Psoas muscle (tissue), 8 donors: Measurements from ENCODE around the gene CERS6. TPM values are rescaled to one million over a fixed set of nuclear protein-coding genes. Genes with fewer than 3 reads are reported as not detected.

Source experiments
- ATAC-seq, 4 donors: fragments of 200-7000 bp; cut with Tn5 transposase; one replicate each; pipeline ENCODE4 v1.9.1; 2020; ENCODE audit warnings: moderate library complexity in 3 of 4, mild to moderate bottlenecking in 2 of 4
- DNase-seq, 2 donors: peaks; one replicate each; pipeline ENCODE4 v3.0.0-alpha.2; 2020
- H3K27ac ChIP-seq: fragments of 200-600 bp; one replicate; pipeline ENCODE4 v1.8.0; 2022
- H3K27me3 ChIP-seq, 3 donors: fragments of 200-600 bp in 1 of 3; one replicate each; pipeline versions ENCODE4 v1.6.1 to v1.8.0; 2013 to 2022; ENCODE audit warnings: low read length in 2 of 3, mild to moderate bottlenecking in 2 of 3, moderate library complexity in 1 of 3; ENCODE audit not compliant: insufficient read depth in 3 of 3
- H3K36me3 ChIP-seq, 2 donors: fragments of 200-600 bp in 1 of 2; one replicate each; pipeline versions ENCODE4 v1.6.1 to v1.8.0; 2013 to 2022; ENCODE audit warnings: low read depth in 1 of 2, mild to moderate bottlenecking in 1 of 2, moderate library complexity in 1 of 2; ENCODE audit not compliant: insufficient read depth in 1 of 2
- H3K4me1 ChIP-seq: fragments of 200-600 bp; one replicate; pipeline ENCODE4 v1.8.0; 2022
- H3K4me3 ChIP-seq: fragments of 200-600 bp; one replicate; pipeline ENCODE4 v1.8.0; 2022; ENCODE audit warnings: mild to moderate bottlenecking
- H3K9me3 ChIP-seq: fragments of 200-600 bp; one replicate; pipeline ENCODE4 v1.8.0; 2022
- WGBS, 3 donors: extraction: QIAGEN DNeasy Blood & Tissue Kit; methylation state at CpG; one replicate each; pipeline versions ENCODE4 v1.1.6 to v1.1.7; 2013; 5-methylcytosine and 5-hydroxymethylcytosine counted together
- intact Hi-C, 2 donors: fragments of 100-400 bp; cut with DNase I; formaldehyde crosslinking; loops; one replicate each; pipeline versions ENCODE4 v1.11.0 to v1.14.2; 2022
- polyA plus RNA-seq, 3 donors: library from polyadenylated mRNA; stranded (reverse); fragments of 200-250 nt; gene quantifications; one replicate each; pipeline ENCODE4 v1.2.3, GENCODE V29; 2013
- total RNA-seq, 4 donors: library from RNA; stranded (reverse); fragmentation: NEBNext Ultra II Directional in 2 of 4; extraction: Animal tissue kit (Norgen Biotek cat#: 25700) in 2 of 4; gene quantifications; one replicate each; pipeline versions ENCODE4 v1.2.1 to v1.2.4, GENCODE V29; 2021 to 2023
- TF ChIP-seq, protein P1 (sequence below): fragments of 200-600 bp; IDR thresholded peaks from one replicate; pipeline ENCODE4 v1.8.0; 2022; ENCODE audit warnings: antibody characterized with exemption
- donor health status: healthy with polysubstance abuse.
- donor health status: DM: no; HTN: no; CAD: no; lungs with moderate emphysema.
- donor health status: Bipolar disorder and iron deficiency.
- donor health status: healthy.
- donor health status: DM: yes; HTN: yes; CAD: no.
- donor health status: DM: no; HTN: no; CAD: no.
- donor health status: DM: no; HTN: no; CAD: no.
- donor health status: DM: yes; HTN: yes; CAD: no.

CERS6 gene
- total and polyA plus RNA-seq, 7 donors: 4.8 to 18.1 (median 11.2) TPM

DNA sequence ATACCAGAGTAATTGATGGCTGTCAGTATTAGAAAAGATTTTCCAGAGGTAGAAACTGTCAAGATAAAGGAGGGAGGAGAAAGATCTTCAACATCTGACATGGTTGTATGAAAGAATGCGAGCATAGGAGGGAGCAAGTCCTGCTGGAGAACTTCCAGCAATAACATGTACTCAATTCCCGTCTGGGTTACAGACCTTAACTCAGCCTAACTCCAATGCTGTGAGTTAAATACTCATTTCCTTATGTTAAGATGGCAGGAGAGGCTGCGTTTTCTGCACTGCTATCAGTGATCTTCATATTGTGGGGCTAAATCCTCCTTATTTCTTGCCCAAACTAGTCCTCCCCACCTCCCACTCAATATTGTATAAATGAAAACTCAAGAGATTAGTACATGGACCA is 6.7 kb upstream of the CERS6 start:
- no peak overlapping the region for H3K27ac ChIP-seq

DNA sequence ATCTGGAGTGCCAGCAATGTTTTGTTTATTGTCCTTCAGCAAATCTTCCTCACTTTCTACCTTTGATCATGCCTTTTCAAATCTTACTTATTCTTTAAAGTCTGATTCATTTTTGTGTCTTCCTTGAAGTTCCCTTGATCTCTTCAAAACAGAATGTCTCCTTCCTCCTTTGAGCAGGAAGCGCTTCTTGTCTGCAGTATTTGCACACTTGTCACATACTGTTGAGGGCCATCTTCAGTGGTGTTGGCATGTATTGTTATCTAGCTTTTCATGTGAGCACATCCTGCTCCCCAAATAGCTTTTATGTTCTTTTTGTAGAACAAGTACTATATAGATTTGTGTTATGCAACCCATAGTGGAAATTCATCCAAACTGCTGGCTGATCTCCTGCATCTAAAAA is 5.9 kb upstream of the CERS6 start:
- no peak for ATAC-seq
- intact Hi-C loops: no loop called here
- no peak overlapping the region for H3K4me3 ChIP-seq
- no peak overlapping the region for H3K27ac ChIP-seq
- no peaks in the 10 kb centered on the region for H3K36me3 ChIP-seq
- WGBS, 3 donors: 93 to 100% (median 98%) methylated on average over 1 of the region's 1 CpG
- no peak for DNase-seq
- no peaks in the 10 kb centered on the region for H3K4me1 ChIP-seq
- H3K27me3 ChIP-seq: no peaks in the 10 kb centered on the region
- H3K9me3 ChIP-seq: no peaks in the 10 kb centered on the region
- TF ChIP-seq, protein P1, sequence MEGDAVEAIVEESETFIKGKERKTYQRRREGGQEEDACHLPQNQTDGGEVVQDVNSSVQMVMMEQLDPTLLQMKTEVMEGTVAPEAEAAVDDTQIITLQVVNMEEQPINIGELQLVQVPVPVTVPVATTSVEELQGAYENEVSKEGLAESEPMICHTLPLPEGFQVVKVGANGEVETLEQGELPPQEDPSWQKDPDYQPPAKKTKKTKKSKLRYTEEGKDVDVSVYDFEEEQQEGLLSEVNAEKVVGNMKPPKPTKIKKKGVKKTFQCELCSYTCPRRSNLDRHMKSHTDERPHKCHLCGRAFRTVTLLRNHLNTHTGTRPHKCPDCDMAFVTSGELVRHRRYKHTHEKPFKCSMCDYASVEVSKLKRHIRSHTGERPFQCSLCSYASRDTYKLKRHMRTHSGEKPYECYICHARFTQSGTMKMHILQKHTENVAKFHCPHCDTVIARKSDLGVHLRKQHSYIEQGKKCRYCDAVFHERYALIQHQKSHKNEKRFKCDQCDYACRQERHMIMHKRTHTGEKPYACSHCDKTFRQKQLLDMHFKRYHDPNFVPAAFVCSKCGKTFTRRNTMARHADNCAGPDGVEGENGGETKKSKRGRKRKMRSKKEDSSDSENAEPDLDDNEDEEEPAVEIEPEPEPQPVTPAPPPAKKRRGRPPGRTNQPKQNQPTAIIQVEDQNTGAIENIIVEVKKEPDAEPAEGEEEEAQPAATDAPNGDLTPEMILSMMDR: no peak

More for the DNA sequence above, 6.7 kb upstream of the CERS6 start:
- Histone ChIP-seq H3K4me3 (no peak overlapping the region), H3K27me3 (no peaks in the 10 kb centered on the region), H3K4me1 (no peaks in the 10 kb centered on the region), H3K9me3 (no peaks in the 10 kb centered on the region), H3K36me3 (no peaks in the 10 kb centered on the region)
- 59 to 65% (median 59%) methylated on average over 3 of the region's 3 CpGs for WGBS, 3 donors
- intact Hi-C loops: no loop called here
- TF ChIP-seq, protein P1: no peak
- ATAC-seq (no peak), DNase-seq (no peak)

DNA sequence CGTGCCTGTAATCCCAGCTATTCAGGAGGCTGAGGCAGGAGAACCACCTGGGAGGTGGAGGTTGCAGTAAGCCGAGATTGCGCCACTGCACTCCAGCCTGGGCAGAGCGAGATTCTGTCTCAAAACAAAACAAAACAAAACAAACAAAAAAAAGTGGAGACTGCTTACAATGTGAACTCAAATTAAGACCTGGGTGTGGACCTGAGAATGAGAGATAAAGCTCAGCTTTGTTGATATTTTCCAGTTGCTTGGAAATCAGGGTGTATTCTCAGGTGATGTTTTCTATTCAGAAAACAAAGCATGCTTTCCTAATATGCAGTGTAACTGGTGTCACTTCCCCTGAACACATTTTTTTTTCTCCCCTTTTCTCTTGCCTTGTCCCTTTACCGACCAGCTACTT is 5.3 kb upstream of the CERS6 start:
- intact Hi-C loops: no loop called here
- 78 to 84% (median 80%) methylated on average over 5 of the region's 5 CpGs for WGBS, 3 donors

DNA sequence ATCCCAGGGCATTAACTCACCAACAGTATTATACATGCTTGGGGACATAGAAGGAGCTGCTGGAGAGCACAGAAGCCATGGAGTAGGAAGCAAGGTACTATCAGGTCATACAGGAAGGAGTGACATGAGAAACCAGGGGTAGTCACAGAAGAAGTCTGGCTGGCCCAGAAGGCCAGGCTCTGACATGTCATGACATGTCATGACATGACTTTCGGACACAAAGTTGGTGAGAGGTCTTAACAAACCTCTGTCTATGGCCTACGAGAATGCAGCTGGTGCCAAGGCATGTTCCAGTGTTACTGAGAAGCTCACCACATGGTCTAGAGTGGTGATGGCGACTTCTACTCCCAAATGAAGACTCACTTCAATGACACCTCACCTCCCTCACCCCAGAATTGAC is 3.3 kb upstream of the CERS6 start:
- no peaks in the 10 kb centered on the region for H3K9me3 ChIP-seq
- intact Hi-C loops: no loop called here
- H3K36me3 ChIP-seq: no peaks in the 10 kb centered on the region
- H3K27me3 ChIP-seq: no peaks in the 10 kb centered on the region
- TF ChIP-seq, protein P1: no peak
- 92 to 100% (median 93%) methylated on average over 3 of the region's 3 CpGs for WGBS, 3 donors
- H3K27ac ChIP-seq: no peak overlapping the region
- DNase-seq (no peak), ATAC-seq (no peak)
- no peak overlapping the region for H3K4me3 ChIP-seq
- peaks cover 9% of the 10 kb centered on the region for H3K4me1 ChIP-seq

More for the DNA sequence above, 5.3 kb upstream of the CERS6 start:
- H3K27ac ChIP-seq: no peak overlapping the region
- TF ChIP-seq, protein P1: no peak
- H3K36me3 ChIP-seq: no peaks in the 10 kb centered on the region
- H3K27me3 ChIP-seq: no peaks in the 10 kb centered on the region
- H3K4me1 ChIP-seq: no peaks in the 10 kb centered on the region
- DNase-seq (no peak), ATAC-seq (no peak)
- no peak overlapping the region for H3K4me3 ChIP-seq
- H3K9me3 ChIP-seq: no peaks in the 10 kb centered on the region

DNA sequence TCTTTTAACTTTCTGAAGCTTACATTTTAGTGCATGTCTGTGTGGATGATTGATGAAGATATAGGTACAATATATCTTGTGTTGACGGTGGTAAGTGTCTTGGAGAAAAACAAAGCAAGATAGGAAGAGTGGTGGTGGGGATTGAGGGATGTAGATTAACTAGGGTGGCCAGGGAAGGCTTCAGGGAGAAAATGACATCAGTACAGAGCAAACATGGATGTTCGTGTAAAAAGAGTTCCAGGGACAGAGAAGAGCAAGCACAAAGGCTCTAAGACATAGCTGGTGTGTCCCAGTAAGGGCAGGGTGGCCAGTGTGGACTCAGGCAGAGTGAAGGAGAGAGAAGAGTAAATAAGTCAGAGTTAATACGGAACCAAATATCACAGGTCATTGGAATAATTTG is 2.7 kb upstream of the CERS6 start:
- no peak for DNase-seq
- no peaks in the 10 kb centered on the region for H3K9me3 ChIP-seq
- peaks cover 15% of the 10 kb centered on the region for H3K4me1 ChIP-seq
- H3K36me3 ChIP-seq: no peaks in the 10 kb centered on the region
- TF ChIP-seq, protein P1: no peak
- H3K27me3 ChIP-seq: no peaks in the 10 kb centered on the region
- no peak overlapping the region for H3K4me3 ChIP-seq
- intact Hi-C loops: no loop called here
- 90 to 94% (median 92%) methylated on average over 3 of the region's 3 CpGs for WGBS, 3 donors
- no peak for ATAC-seq
- no peak overlapping the region for H3K27ac ChIP-seq
